H54 (cell line): ENCODE measurements around the gene KLRC3.
"Not testable (repeated sequence)": the region's sequence is repeated elsewhere in the genome, so short reads cannot be mapped to it uniquely, and the experiment has no call there.

ENCODE experiments used
- DNase-seq: peaks from one replicate; pipeline ENCODE4 v3.0.0; 2011; ENCODE audit warnings: low spot score, mixed read lengths; ENCODE audit not compliant: insufficient read length
- FAIRE-seq: peaks from 3 replicates; lab custom pipeline; 2011; peaks lifted over from hg19 to GRCh38; lab: Jason Lieb, UNC
- POLR2A ChIP-seq: IDR thresholded peaks from 2 replicates; pipeline ENCODE4 v1.6.1; 2011; ENCODE audit warnings: low read depth, mild to moderate bottlenecking, low read length

KLRC3 gene

DNA sequence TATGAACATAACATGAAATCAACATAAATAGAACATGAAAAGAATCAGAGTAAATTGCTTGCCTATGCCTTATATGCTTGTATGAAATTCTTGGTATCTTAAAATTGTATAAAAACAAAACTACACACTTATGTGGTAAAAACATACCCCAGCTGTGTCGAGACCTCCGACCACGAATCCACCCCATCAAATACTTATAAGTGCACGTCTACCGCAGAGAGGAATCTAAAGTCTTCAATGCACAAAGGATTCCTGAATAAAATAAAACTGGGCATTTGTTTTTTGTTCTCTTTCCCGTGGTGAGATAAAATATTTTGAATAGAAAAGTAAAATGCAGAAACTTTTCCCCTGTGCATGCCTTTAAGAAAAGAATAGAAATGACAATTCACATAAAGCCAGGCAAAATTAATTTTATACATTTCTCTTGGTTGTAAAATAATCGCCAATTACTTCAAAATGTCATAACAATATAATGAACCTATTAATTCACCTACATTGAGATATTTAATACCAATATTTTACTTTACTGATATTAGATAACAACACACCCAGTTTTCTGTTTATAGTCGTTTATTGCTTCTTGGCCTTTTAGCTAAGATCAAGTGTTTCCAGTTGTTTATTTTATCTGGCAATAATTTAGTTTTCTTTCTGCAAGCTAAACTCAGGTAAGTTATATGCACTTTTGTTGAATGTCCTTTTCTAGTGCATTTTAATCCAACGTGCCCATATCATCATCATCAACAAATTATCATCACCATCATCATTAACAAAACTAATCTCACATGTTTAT is 31.6 kb downstream of the KLRC3 start:
- no peak for FAIRE-seq
- no peak for TF ChIP-seq POLR2A
- no peak for DNase-seq

DNA sequence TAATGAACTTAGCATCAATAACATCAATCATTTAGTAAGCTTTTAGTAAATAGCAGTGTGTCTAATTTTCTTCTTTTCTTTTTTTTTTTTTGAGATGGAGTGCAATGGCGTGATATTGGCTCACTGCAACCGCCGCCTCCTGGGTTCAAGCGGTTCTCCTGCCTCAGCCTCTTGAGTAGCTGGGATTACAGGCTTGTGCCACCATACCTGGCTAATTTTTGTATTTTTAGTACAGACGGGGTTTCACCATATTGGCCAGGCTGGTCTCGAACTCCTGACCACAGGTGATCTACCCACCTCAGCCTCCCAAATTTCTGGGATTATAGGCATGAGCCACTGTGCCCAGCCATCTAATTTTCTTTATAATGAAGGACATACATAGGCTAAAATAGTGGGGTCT is 32.9 kb downstream of the KLRC3 start:
- not testable (repeated sequence) for FAIRE-seq, DNase-seq

DNA sequence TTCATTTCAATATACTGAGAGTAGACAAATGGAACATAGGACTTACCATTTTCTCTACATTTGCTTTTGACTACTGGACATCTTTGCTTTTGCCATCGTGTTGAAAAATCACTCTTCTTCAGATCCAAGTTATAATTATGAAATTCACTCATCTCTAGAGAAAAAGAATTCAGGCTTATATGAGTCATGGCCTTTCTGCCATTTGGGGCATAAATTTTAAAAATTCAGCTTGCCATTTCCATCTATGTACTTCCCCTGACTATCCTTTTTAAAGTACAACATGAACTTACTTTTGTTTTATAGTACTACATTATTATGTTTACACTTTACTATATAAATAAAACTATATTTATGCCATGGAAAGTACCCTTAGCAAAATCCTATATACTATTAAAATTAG is 33.5 kb downstream of the KLRC3 start:
- no peak for TF ChIP-seq POLR2A
- FAIRE-seq = peak; percentile 6
- no peak for DNase-seq

DNA sequence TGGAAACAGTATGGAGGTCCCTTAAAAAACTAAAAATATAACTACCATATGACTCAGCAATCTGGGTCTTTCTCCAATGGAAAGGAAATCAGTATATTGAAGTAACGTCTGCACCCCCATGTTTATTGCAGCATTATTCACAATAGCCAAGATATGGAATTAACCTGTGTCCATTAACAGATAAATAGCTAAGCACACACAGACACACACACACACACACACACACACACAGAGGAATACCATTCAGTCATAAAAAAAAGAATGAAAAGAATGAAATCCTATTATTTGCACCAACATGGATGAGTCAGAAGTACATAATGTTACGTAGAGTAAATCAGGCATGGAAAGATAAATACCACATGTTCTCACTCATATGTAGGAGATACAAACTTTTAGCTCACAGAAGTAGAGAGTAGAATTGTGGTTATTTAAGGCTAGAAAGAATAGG is 35.2 kb downstream of the KLRC3 start:
- TF ChIP-seq POLR2A = no peak
- FAIRE-seq (no peak), DNase-seq (no peak)

DNA sequence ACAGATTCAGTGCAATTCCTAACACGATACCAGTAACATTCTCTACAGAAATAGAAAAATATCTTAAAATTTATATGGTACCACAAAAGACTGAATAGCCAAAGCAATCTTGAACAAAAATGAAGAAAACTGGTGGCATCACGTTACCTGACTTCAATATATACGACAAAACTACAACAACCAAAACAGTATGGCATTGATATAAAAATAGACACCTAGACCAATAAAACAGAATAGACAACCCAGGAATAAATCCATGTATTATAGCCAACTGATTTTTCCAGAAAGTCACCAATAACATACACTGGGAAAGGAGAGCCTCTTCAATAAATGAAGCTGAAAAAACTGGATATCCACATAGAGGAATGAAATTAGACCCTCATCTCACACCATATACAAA is 36.2 kb downstream of the KLRC3 start:
- FAIRE-seq (no peak), DNase-seq (no peak)
- TF ChIP-seq POLR2A = no peak

DNA sequence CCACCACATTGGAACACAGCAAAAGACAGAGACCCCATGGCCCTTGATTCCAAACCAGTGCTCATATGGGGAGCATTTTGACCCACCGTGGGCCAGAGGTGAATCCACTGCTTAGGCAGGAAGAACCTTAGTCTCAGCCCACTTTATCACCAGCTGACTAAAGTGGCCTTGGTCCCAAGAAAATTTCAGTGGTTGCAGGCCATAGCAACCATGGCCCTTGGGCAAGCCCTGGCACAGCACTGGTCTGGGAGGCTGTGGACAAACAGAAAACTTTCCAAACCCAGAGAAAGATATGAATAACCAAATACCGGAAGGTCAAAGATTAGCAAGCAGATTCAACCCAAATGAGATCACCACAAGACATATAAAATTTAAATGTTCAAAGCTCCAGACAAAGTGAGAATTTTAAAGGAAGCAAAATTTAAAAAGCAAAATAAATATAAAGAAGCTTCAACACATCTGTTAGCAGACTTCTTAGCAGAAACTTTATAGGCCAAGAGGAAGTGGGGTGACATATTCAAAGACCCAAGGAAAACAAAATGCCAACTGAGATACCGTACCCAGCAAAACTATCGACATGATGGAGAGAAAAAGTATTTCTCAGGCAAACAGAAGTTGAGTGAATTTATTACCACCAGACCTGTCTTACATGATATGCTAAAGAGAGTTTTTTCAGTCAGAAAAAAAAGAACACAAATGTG is 38.3 kb downstream of the KLRC3 start:
- FAIRE-seq = no peak
- DNase-seq = no peak
- TF ChIP-seq POLR2A = no peak

DNA sequence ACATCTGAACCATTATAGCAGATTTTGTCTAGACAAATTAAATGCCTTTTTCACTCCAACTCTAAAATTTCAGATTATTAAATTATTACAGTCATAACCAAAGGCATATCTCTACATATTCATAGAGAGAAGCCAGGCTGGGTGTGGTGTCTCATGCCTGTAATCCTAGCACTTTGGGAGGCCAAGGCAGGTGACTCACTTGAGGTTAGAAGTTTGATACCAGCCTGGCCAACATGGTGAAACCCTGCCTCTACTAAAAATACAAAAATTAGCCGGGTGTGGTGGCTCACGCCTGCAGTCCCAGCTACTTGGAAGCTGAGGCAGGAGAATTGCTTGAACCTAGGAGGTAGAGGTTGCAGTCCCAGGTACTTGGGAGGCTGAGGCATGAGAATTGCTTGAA is 41.7 kb downstream of the KLRC3 start:
- FAIRE-seq = not testable (repeated sequence)

DNA sequence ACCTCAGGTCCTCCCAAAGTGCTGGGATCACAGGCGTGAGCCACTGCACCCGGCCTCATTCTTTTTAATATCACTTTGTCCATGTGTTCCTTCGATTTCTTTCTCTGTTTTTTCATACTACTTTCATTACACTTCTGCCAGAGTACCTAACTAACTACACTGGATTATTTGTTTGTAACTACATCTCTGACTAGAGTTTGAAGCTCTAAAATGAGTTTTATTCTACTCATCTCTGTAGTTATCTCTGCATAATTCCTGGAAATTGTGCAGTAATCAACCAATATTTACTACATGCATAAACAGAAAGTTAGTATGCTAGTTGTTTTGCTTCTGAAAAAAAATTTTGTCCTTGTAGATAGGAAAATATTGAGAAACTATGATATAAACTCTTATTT is 45.8 kb downstream of the KLRC3 start:
- no peak for FAIRE-seq
- no peak for DNase-seq

More for the DNA sequence above, 41.7 kb downstream of the KLRC3 start:
- DNase-seq = not testable (repeated sequence)

DNA sequence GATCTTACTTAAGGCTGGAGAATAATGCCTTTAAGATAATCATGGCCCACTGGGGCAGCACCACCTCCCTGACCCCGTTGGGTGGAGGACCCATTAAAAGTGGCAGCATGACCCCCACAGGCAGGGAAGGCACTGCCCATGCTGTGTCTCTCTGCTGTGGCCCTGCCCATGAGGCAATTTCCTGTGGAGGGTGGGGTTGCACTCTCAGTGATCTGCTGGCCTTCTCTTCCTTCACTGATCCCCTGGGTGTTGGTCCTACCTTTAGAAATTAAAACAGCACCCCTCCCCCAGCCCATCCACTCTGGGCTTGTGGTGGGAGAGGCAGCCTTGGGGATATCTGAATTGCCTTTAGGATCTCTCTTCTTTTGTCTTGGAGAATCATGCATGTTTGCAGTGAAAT is 47.8 kb downstream of the KLRC3 start:
- no peak for FAIRE-seq
- no peak for TF ChIP-seq POLR2A
- DNase-seq = no peak

More for the DNA sequence above, 45.8 kb downstream of the KLRC3 start:
- no peak for TF ChIP-seq POLR2A

DNA sequence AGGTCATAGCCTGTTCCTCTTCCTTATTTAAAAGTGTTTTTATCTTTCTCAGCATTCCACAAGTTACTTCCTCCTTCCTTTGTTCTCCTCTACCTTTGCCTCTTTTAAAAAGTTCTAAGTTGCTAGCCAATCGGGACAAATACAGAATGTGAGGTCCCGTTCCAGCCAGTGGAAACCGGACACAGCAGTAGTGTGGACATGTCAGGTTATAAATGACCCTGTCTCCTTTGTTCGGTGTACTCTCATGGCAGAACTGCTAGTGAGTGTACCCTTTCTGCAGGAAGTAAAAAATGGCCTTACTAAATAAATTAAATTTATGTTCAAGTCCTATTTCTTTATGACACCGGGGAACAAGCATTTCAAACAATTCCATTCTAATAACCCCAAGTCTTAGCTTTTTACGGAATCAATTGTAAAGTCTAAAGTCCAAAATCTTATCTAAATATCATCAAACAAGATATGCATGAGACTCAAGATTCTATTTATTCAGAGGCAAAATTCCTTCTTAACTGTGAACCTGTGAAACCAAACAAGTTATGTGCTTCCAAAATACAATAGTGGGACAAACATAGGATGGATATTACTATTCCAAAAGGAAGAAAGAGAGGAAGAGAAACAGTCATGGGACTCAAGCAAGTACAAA is 48.4 kb downstream of the KLRC3 start:
- DNase-seq = not testable (repeated sequence)
- peak; percentile 72 for FAIRE-seq

DNA sequence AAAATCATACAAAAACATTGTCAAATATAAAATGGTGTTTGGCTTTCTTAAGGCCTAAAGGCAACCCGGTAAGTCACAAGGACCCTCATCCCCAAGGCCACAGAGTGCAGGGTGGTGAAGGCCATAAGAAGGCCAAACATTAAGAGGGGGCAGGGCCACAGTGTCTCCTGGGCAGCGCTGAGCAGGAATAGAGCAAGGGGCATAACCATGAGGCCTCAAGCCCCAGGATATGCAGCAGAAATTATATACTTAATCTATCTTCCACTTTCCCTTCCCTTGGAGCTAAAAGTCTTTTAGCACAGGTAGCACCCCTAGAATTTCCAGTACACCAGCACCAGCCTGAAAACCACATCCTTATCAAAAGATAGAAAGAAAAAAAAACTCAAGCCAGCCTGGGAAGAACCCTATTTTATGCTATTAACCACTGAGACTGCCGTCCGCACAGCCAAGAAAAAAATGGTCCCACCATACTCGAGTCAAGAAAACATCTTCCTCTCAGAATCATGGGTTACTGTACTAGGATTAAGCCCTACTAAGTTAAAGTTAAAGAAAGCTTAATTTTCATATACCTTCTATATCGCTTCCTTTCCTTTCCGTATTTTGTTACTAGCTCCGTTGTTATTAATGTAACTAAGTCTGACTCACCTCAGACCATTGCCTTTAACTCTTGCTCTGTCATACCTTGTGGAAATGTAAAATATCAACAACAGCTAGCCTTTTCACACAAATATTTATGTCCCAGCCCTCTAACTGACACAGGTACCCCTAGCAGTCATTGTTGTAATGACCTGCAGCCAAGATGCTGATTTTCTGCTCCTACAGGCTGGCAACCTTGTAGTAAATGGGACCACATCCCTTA is 50.6 kb downstream of the KLRC3 start:
- no peak for FAIRE-seq
- TF ChIP-seq POLR2A = no peak

DNA sequence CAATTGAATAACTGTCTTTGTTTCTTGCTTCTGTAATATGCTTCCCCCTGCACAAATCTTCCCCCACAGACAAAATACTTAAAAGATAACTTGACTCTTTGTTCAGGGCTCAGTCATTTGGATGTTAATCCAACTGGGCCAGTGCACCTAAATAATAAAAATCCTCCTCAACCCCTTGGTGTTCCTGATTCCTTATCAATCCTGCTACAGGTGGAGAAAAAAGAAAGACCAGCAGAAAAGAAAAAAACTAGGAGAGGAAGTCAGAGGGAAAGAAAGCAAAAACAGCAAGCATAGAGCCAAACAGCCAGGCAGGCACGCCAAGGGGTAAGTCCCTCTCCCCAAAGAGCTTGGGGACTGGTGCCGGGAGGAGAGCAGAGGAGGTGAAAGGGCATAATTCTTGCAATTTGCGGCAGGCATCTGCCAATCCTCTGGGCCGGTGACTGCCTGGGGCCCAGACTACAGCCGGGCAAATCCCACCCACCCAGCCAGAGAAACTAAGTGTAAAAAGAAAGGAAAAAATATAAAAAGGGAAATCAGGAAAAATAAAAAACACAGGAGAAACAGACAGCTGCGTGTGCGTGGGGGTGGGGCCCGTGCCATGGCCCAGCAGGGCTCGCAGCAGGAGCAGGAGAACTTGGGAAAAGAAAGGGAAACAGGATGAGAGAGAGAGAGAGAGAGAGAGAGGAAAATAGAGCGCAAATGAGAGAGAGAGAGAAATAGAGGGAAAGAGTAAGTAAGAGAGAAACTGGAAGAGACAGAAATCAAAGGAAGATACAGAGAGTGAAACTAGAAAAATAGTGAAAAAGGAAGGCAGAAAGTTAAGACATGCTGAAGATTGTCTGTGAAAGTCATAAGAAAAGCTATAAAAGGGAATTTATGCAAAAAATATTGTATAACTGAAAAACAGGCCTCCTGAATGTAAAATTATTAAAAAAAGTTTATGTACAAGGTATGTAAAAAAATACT is 51.9 kb downstream of the KLRC3 start:
- DNase-seq = no peak
- no peak for TF ChIP-seq POLR2A
- no peak for FAIRE-seq

More for the DNA sequence above, 50.6 kb downstream of the KLRC3 start:
- no peak for DNase-seq

DNA sequence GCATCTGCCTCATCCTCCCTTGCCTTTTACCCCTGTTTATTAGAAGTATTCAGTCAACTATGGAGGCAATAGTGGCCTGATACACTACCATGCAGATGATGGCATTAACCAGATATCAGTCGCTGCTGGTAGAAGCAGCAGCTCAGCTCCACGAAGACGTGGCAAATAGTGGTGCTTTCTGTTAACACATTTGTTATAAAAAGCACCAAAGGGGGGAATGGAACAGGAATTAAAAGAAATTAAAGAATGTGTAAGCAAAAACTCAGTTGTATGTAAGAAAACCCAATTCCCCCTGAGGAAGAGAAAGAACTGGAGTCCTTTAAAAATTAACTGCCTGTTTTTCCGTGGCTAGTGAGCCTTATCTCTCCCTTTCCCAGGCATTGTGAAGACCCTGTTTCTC is 52.7 kb downstream of the KLRC3 start:
- FAIRE-seq = not testable (repeated sequence)

More for the DNA sequence above, 52.7 kb downstream of the KLRC3 start:
- DNase-seq = not testable (repeated sequence)
